ENCODE measurements around the gene IDH2. TPM values are rescaled to one million over a fixed set of nuclear protein-coding genes. Genes with fewer than 3 reads are reported as not detected.
A peak's percentile ranks its signal among the peaks of the same experiment; 100 is the strongest.
"Not testable (repeated sequence)": the region's sequence is repeated elsewhere in the genome, so short reads cannot be mapped to it uniquely, and the experiment has no call there.

The IDH2 gene
- total RNA-seq, 2 experiments from 2014 or later = 176 to 182 TPM

GRCh38 chr15:90074023-90074422 lies 28.2 kb downstream of the IDH2 start:
- no peaks in the 10 kb centered on the region for H3K9me3 Mint-ChIP-seq (ENCODE audit: low read depth)

GRCh38 chr15:90072978-90073640 lies 29.2 kb downstream of the IDH2 start:
- ATAC-seq (no peak), DNase-seq (no peak)
- Mint-ChIP-seq H3K27ac (no peak overlapping the region), H3K4me3 (no peak overlapping the region), H3K36me3 (ENCODE audit: low read depth) (peaks cover 23% of the 10 kb centered on the region), H3K27me3 (no peaks in the 10 kb centered on the region), H3K4me1 (peaks cover 21% of the 10 kb centered on the region), H3K9me3 (ENCODE audit: low read depth) (no peaks in the 10 kb centered on the region)
- POLR2A ChIA-PET = interaction anchor here (0.6 kb wide), 1 partner anchor 11 kb away, joined by 5 read pairs; no protein-coding TSS in a partner anchor
- CTCF ChIA-PET = interaction anchor here (1.0 kb wide), 2 partner anchors 36 to 66 kb away, joined by 3 to 4 read pairs; no protein-coding TSS in a partner anchor
- intact Hi-C loops (cut with DNase I, micrococcal nuclease) = loop anchor here in 1 of 2 experiments (5.0 kb wide), 3 partner anchors 71 to 331 kb away; partner anchors contain the start of gene ZNF710

More at GRCh38 chr15:90074023-90074422, 28.2 kb downstream of the IDH2 start:
- ChIA-PET CTCF (interaction anchor here (0.7 to 2.0 kb wide), 6 partner anchors 9 to 178 kb away, joined by 3 to 7 read pairs (median 4); no protein-coding TSS in a partner anchor), POLR2A (interaction anchor here (0.6 kb wide), 1 partner anchor 10 kb away, joined by 5 read pairs; no protein-coding TSS in a partner anchor)
- no peak for DNase-seq
- intact Hi-C loops (cut with DNase I, micrococcal nuclease) = loop anchor here in 1 of 2 experiments (5.0 kb wide), 3 partner anchors 72 to 332 kb away; partner anchors contain the start of gene ZNF710
- Mint-ChIP-seq H3K27ac (no peak overlapping the region), H3K27me3 (no peaks in the 10 kb centered on the region), H3K4me1 (peaks cover 23% of the 10 kb centered on the region), H3K4me3 (no peak overlapping the region), H3K36me3 (ENCODE audit: low read depth) (peaks cover 26% of the 10 kb centered on the region)
- no peak for ATAC-seq

DNA sequence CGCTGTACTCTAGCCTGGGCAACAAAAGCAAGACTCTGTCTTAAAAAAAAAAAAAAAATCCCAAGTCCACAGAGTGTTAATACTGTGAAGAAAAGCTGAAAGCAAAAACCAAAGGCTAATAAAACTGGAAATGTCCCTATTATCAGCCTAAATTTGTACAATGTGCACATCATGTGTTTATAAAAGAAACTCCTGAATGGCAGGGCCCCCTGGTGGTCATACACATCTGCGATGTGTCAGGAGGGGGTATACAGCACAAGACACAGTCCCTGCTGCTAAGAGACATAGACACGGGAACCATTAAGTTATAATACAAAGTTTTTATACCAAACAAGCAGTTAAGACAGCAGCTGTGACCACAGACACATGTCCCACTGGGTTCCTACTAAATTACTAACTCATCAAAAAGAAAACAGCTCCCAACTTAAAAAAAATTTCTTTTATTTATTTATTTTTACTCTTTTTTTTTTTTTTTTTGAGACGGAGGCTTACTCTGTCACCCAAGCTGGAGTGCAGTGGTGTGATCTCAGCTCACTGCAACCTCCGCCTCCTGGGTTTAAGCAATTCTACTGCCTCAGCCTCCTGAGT lies 31.0 kb downstream of the IDH2 start:
- ATAC-seq (peak; percentile 88), DNase-seq (peak; percentile 90)
- peaks cover 26% of the 10 kb centered on the region for H3K36me3 Mint-ChIP-seq (ENCODE audit: low read depth)
- intact Hi-C loops (cut with DNase I, micrococcal nuclease) = loop anchor here (1.0 to 5.0 kb wide), 8 partner anchors 33 to 331 kb away; partner anchors contain the start of gene ZNF710 (in 1 of the 2)
- no peak overlapping the region for H3K4me3 Mint-ChIP-seq
- H3K9me3 Mint-ChIP-seq (ENCODE audit: low read depth) = no peaks in the 10 kb centered on the region
- H3K27me3 Mint-ChIP-seq = no peaks in the 10 kb centered on the region
- POLR2A ChIA-PET = interaction anchor here (0.7 kb wide), 1 partner anchor 9 kb away, joined by 3 read pairs; no protein-coding TSS in a partner anchor
- H3K4me1 Mint-ChIP-seq = peaks cover 21% of the 10 kb centered on the region
- CTCF ChIA-PET = interaction anchor here (0.6 to 2.5 kb wide), 21 partner anchors 11 to 331 kb away, joined by 3 to 15 read pairs (median 3); no protein-coding TSS in a partner anchor
- H3K27ac Mint-ChIP-seq = peak overlapping the region; percentile 47

DNA sequence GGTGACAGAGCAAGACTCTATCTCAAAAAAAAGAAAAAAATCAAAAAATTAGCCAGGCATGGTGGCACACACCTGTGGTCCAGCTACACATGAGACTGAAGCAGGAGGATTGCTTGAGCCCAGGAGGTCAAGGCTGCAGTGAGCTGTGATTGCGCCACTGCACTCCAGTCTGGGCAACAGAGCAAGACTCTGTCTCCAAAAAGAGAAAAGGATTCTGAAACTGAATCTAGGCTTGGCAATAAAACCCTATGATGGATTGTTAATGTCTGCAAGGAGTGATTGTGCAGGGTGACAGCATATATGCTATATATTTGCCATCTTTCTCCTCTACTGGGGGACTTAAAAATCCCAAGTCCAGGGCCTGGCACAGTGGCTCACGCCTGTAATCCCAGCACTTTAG lies 31.6 kb downstream of the IDH2 start:
- intact Hi-C loops (cut with DNase I, micrococcal nuclease) = loop anchor here (1.0 to 5.0 kb wide), 8 partner anchors 32 to 330 kb away; partner anchors contain the start of gene ZNF710 (in 1 of the 2)
- Mint-ChIP-seq H3K4me1 (peaks cover 15% of the 10 kb centered on the region), H3K36me3 (ENCODE audit: low read depth) (peaks cover 20% of the 10 kb centered on the region)
- H3K9me3 Mint-ChIP-seq (ENCODE audit: low read depth); H3K27me3 Mint-ChIP-seq; ATAC-seq; DNase-seq; H3K27ac Mint-ChIP-seq; POLR2A ChIA-PET; H3K4me3 Mint-ChIP-seq: not testable (repeated sequence)
- CTCF ChIA-PET = interaction anchor here (0.7 to 2.5 kb wide), 14 partner anchors 9 to 195 kb away, joined by 3 to 15 read pairs (median 4); no protein-coding TSS in a partner anchor

GRCh38 chr15:90067953-90068606 lies 34.2 kb downstream of the IDH2 start:
- ATAC-seq = no peak
- no peak for DNase-seq
- Mint-ChIP-seq H3K27ac (no peak overlapping the region), H3K4me1 (peaks cover 12% of the 10 kb centered on the region), H3K27me3 (no peaks in the 10 kb centered on the region), H3K36me3 (ENCODE audit: low read depth) (peaks cover 8% of the 10 kb centered on the region), H3K9me3 (ENCODE audit: low read depth) (no peaks in the 10 kb centered on the region), H3K4me3 (no peak overlapping the region)
- ChIA-PET CTCF (interaction anchor here (0.8 kb wide), 1 partner anchor 24 kb away, joined by 3 read pairs; no protein-coding TSS in a partner anchor), POLR2A (no interaction called here)
- intact Hi-C loops (cut with DNase I, micrococcal nuclease) = no loop called here

DNA sequence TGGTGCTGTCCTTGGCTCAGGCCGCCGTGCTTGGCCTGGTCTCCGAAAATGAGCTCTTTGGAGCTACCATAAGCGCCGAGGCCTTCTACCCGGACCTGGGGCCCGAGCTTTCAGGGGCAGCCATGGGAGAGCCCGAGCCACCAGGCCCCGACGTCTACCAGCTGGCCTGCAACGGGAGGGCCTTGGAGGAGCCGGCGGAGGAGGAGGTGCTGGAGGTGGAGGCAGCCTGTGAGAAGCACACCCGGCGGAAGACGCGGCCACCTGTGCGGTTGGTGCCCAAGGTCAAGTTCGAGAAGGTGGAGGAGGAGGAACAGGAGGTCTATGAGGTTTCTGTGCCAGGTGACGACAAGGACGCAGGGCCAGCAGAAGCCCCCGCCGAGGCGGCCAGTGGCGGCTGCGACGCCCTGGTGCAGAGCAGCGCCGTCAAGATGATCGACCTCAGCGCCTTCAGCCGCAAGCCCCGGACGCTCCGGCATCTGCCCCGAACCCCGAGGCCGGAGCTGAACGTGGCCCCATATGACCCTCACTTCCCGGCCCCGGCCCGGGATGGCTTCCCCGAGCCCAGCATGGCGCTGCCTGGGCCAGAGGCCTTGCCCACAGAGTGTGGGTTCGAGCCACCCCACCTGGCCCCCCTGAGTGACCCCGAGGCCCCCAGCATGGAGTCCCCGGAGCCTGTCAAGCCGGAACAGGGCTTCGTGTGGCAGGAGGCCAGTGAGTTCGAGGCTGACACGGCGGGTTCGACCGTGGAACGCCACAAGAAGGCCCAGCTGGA lies 34.9 kb downstream of the IDH2 start:
- intact Hi-C loops (cut with DNase I, micrococcal nuclease) = no loop called here
- DNase-seq = no peak
- POLR2A ChIA-PET = interaction anchor here (0.6 kb wide), 2 partner anchors 61 to 176 kb away, joined by 3 to 4 read pairs; no protein-coding TSS in a partner anchor
- ATAC-seq = no peak
- Mint-ChIP-seq H3K27ac (no peak overlapping the region), H3K4me3 (no peak overlapping the region), H3K36me3 (ENCODE audit: low read depth) (peaks cover 8% of the 10 kb centered on the region), H3K27me3 (no peaks in the 10 kb centered on the region), H3K9me3 (ENCODE audit: low read depth) (no peaks in the 10 kb centered on the region), H3K4me1 (peaks cover 18% of the 10 kb centered on the region)
- CTCF ChIA-PET = interaction anchor here (0.8 kb wide), 1 partner anchor 25 kb away, joined by 3 read pairs; no protein-coding TSS in a partner anchor

- POLR2A ChIA-PET = no interaction called here
Measured at GRCh38 chr15:90065682-90066049, 36.6 kb downstream of the IDH2 start.

DNA sequence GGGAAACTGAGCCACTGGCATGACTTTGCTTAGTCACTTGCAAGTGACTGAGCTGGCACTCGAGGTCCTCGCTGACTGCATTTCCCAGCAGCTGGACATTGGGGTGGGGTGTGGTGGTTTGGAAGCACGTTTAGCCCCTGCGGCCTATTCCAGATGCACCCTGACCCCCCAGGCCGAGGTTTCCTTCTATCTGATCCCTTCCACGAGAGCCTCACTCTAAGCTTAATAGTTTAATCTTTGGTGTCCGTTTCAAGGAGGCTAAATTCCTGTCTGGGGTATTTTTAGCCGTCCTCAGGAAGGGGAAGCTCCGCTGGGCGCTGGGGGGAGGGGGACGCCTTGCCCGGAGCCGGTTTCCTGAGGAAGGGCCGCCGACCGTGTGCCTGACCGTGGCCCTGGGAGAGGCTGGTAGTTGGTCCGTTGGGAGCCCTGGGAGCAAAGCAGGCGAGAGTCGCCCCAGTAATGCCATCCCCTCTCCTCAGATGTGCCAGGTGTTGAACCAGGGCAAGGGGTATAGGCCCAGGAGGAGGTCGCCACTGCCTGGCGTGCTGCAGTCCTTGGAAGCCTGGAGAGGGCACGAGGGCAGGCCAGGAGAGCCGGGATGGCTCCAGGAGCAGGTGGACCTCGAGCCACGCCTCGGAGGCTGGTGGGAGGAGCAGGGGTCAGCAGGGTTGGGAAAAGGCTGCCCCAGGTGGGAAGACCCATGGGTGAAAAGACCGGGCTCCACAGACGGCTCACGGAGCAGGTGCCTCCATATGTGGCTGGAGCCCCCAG lies 37.2 kb downstream of the IDH2 start:
- Mint-ChIP-seq H3K27ac (no peak overlapping the region), H3K9me3 (ENCODE audit: low read depth) (no peaks in the 10 kb centered on the region), H3K27me3 (no peaks in the 10 kb centered on the region), H3K36me3 (ENCODE audit: low read depth) (peaks cover 6% of the 10 kb centered on the region), H3K4me3 (no peak overlapping the region), H3K4me1 (peaks cover 28% of the 10 kb centered on the region)
- ChIA-PET CTCF (interaction anchor here (0.8 to 1.2 kb wide), 2 partner anchors 10 kb away, joined by 3 read pairs; no protein-coding TSS in a partner anchor), POLR2A (no interaction called here)
- intact Hi-C loops (cut with DNase I, micrococcal nuclease) = no loop called here
- DNase-seq (no peak), ATAC-seq (no peak)

More at GRCh38 chr15:90065682-90066049, 36.6 kb downstream of the IDH2 start:
- DNase-seq = no peak
- no peaks in the 10 kb centered on the region for H3K27me3 Mint-ChIP-seq
- CTCF ChIA-PET = interaction anchor here (1.2 kb wide), 1 partner anchor 9 kb away, joined by 3 read pairs; no protein-coding TSS in a partner anchor
- H3K4me1 Mint-ChIP-seq = peaks cover 26% of the 10 kb centered on the region
- no peak for ATAC-seq
- intact Hi-C loops (cut with DNase I, micrococcal nuclease) = no loop called here
- H3K4me3 Mint-ChIP-seq = no peak overlapping the region
- H3K9me3 Mint-ChIP-seq (ENCODE audit: low read depth) = no peaks in the 10 kb centered on the region
- H3K27ac Mint-ChIP-seq = no peak overlapping the region
- peaks cover 6% of the 10 kb centered on the region for H3K36me3 Mint-ChIP-seq (ENCODE audit: low read depth)

- Mint-ChIP-seq H3K4me1 (peaks cover 41% of the 10 kb centered on the region), H3K27ac (peak overlapping the region; percentile 21), H3K9me3 (ENCODE audit: low read depth) (no peaks in the 10 kb centered on the region), H3K36me3 (ENCODE audit: low read depth) (peaks cover 6% of the 10 kb centered on the region), H3K27me3 (no peaks in the 10 kb centered on the region), H3K4me3 (no peak overlapping the region)
- DNase-seq (no peak), ATAC-seq (no peak)
- ChIA-PET CTCF (no interaction called here), POLR2A (interaction anchor here (1.9 kb wide), 1 partner anchor 59 kb away, joined by 4 read pairs; no protein-coding TSS in a partner anchor)
- intact Hi-C loops (cut with DNase I, micrococcal nuclease) = no loop called here
Measured at GRCh38 chr15:90063770-90064247, 38.5 kb downstream of the IDH2 start.

Data from activated CD4-positive, alpha-beta T cell treated with anti-CD3 and anti-CD28 coated beads for 36 hours (primary cell).